ENCODE results near the gene SUGCT. TPM values are rescaled to one million over a fixed set of nuclear protein-coding genes. Genes with fewer than 3 reads are reported as not detected.

SUGCT gene
- total RNA-seq, 6 donors from 2014 or later: 1.4 to 3.1 (median 1.7) TPM; not detected in 1

GRCh38 chr7:40419806-40420205 is 285.0 kb downstream of the SUGCT start:
- no peak for TF ChIP-seq CTCF (IDR thresholded peaks at IDR 0.05)
- TF ChIP-seq POLR2AphosphoS5 (IDR thresholded peaks at IDR 0.05): no peak
- TF ChIP-seq POLR2A (IDR thresholded peaks at IDR 0.05): no peak
- Histone ChIP-seq H3K36me3 (no peaks in the 10 kb centered on the region), H3K27ac (no peak overlapping the region), H3K9me3 (no peaks in the 10 kb centered on the region), H3K27me3 (no peaks in the 10 kb centered on the region), H3K4me1 (no peaks in the 10 kb centered on the region), H3K4me3 (no peak overlapping the region)
- DNase-seq: no peak
- ATAC-seq (ENCODE audit: low FRiP score in 2 of 2): no peak
- no CpG with 5 or more reads among the region's 1 CpG for WGBS, 2 donors

GRCh38 chr7:40421433-40421832 is 286.6 kb downstream of the SUGCT start:
- 94 to 100% methylated on average over 1 of the region's 1 CpG for WGBS, 2 donors

GRCh38 chr7:40425696-40426095 is 290.9 kb downstream of the SUGCT start:
- no peak for ATAC-seq (ENCODE audit: low FRiP score in 2 of 2)
- H3K27ac ChIP-seq: no peak overlapping the region
- WGBS, 2 donors: 58 to 70% methylated on average over 2 of the region's 2 CpGs

More at GRCh38 chr7:40421433-40421832, 286.6 kb downstream of the SUGCT start:
- Histone ChIP-seq H3K9me3 (no peaks in the 10 kb centered on the region), H3K4me3 (no peak overlapping the region), H3K4me1 (no peaks in the 10 kb centered on the region), H3K27me3 (no peaks in the 10 kb centered on the region), H3K27ac (no peak overlapping the region), H3K36me3 (no peaks in the 10 kb centered on the region)
- DNase-seq (no peak), ATAC-seq (ENCODE audit: low FRiP score in 2 of 2) (no peak)
- no peak for TF ChIP-seq POLR2AphosphoS5 (IDR thresholded peaks at IDR 0.05)
- no peak for TF ChIP-seq CTCF (IDR thresholded peaks at IDR 0.05)
- TF ChIP-seq EP300 (IDR thresholded peaks at IDR 0.05): no peak
- TF ChIP-seq POLR2A (IDR thresholded peaks at IDR 0.05): no peak

GRCh38 chr7:40428421-40428820 is 293.6 kb downstream of the SUGCT start:
- no peaks in the 10 kb centered on the region for H3K27me3 ChIP-seq
- no peak for TF ChIP-seq POLR2A (IDR thresholded peaks at IDR 0.05)
- no peak overlapping the region for H3K27ac ChIP-seq
- H3K4me3 ChIP-seq: no peak overlapping the region
- H3K4me1 ChIP-seq: no peaks in the 10 kb centered on the region
- peaks cover 0 to 7% (median 5%) of the 10 kb centered on the region in 4 donors for H3K9me3 ChIP-seq
- WGBS, 2 donors: 57 to 73% methylated on average over 1 of the region's 1 CpG
- no peak for ATAC-seq (ENCODE audit: low FRiP score in 2 of 2)
- DNase-seq: no peak
- no peaks in the 10 kb centered on the region for H3K36me3 ChIP-seq

More at GRCh38 chr7:40425696-40426095, 290.9 kb downstream of the SUGCT start:
- DNase-seq: no peak
- H3K36me3 ChIP-seq: no peaks in the 10 kb centered on the region
- H3K4me1 ChIP-seq: no peaks in the 10 kb centered on the region
- no peaks in the 10 kb centered on the region for H3K9me3 ChIP-seq
- H3K27me3 ChIP-seq: no peaks in the 10 kb centered on the region
- TF ChIP-seq CTCF (IDR thresholded peaks at IDR 0.05) (no peak), POLR2AphosphoS5 (IDR thresholded peaks at IDR 0.05) (no peak), EP300 (IDR thresholded peaks at IDR 0.05) (no peak), POLR2A (IDR thresholded peaks at IDR 0.05) (no peak)
- no peak overlapping the region for H3K4me3 ChIP-seq

GRCh38 chr7:40429826-40430225 is 295.0 kb downstream of the SUGCT start:
- Histone ChIP-seq H3K4me1 (no peaks in the 10 kb centered on the region), H3K36me3 (no peaks in the 10 kb centered on the region), H3K27me3 (no peaks in the 10 kb centered on the region), H3K9me3 (peaks cover 0 to 7% (median 5%) of the 10 kb centered on the region in 4 donors), H3K4me3 (no peak overlapping the region), H3K27ac (no peak overlapping the region)
- DNase-seq (no peak), ATAC-seq (ENCODE audit: low FRiP score in 2 of 2) (no peak)
- 95 to 96% methylated on average over 2 of the region's 2 CpGs for WGBS, 2 donors
- no peak for TF ChIP-seq EP300 (IDR thresholded peaks at IDR 0.05)
- no peak for TF ChIP-seq POLR2A (IDR thresholded peaks at IDR 0.05)
- TF ChIP-seq POLR2AphosphoS5 (IDR thresholded peaks at IDR 0.05): no peak
- TF ChIP-seq CTCF (IDR thresholded peaks at IDR 0.05): no peak
